Esophagus muscularis mucosa (tissue), 3 donors: ENCODE data around the gene NAIF1.
"Not testable (repeated sequence)": the region's sequence is repeated elsewhere in the genome, so short reads cannot be mapped to it uniquely, and the experiment has no call there.

Experiments
- CTCF ChIP-seq, 3 experiments: fragments of 200-600 bp in 2 of 3; fragments of 450-650 bp in 1 of 3; sonication (generic) in 2 of 3; IDR thresholded peaks; one replicate each; pipeline ENCODE4 v1.5.1; 2017 to 2019; ENCODE audit warnings: antibody characterized with exemption in 3 of 3, mild to moderate bottlenecking in 2 of 3, moderate library complexity in 1 of 3
- POLR2A ChIP-seq: fragments of 450-650 bp; IDR thresholded peaks from one replicate; pipeline ENCODE4 v1.6.1; 2017; ENCODE audit warnings: antibody characterized with exemption, moderate library complexity, mild to moderate bottlenecking, low read depth
- POLR2AphosphoS5 ChIP-seq, 2 donors: sonication (generic); formaldehyde crosslinking; IDR thresholded peaks; one replicate each; pipeline ENCODE4 v1.6.1; 2017; ENCODE audit warnings: antibody characterized with exemption in 2 of 2

DNA sequence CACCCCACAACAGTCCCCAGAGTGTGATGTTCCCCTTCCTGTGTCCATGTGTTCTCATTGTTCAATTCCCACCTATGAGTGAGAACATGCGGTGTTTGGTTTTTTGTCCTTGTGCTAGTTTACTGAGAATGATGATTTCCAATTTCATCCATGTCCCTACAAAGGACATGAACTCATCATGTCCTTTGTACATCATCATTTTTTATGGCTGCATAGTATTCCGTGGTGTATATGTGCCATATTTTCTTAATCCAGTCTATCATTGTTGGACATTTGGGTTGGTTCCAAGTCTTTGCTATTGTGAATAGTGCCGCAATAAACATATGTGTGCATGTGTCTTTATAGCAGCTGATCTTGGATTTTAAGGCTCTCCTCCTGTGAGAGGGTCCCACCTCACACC, 26.3 kb downstream of the NAIF1 start:
- not testable (repeated sequence) for TF ChIP-seq CTCF (IDR thresholded peaks at IDR 0.05); POLR2A; POLR2AphosphoS5 (IDR thresholded peaks at IDR 0.05)
